PC-3 (cell line): ENCODE measurements around the gene TGM4.

Experiments
- CTCF ChIP-seq: fragments of 300-600 bp; sonication (generic); conservative IDR thresholded peaks from 2 replicates; pipeline ENCODE4 v1.5.1; 2017; ENCODE audit warnings: antibody characterized with exemption, low read depth, mild to moderate bottlenecking, low read length
- EZH2 ChIP-seq: fragments of 300-600 bp; sonication (generic); IDR thresholded peaks from one replicate; pipeline ENCODE4 v1.6.1; 2017; ENCODE audit warnings: antibody characterized with exemption, mild to moderate bottlenecking, low read length; ENCODE audit not compliant: unreplicated experiment
- EZH2phosphoT487 ChIP-seq: fragments of 300-600 bp; sonication (generic); IDR thresholded peaks from 2 replicates; pipeline ENCODE4 v1.6.1; 2018; ENCODE audit warnings: mild to moderate bottlenecking, antibody characterized with exemption, low read length, borderline replicate concordance

GRCh38 chr3:44833394-44833793 is 41.0 kb upstream of the TGM4 start:
- no peak for TF ChIP-seq CTCF
- TF ChIP-seq EZH2: no peak
- no peak for TF ChIP-seq EZH2phosphoT487
